Measurements from ENCODE around the gene STBD1. TPM values are rescaled to one million over a fixed set of nuclear protein-coding genes. Genes with fewer than 3 reads are reported as not detected.

Gene STBD1
- total and polyA plus RNA-seq, 7 donors, result 11.7 to 59.7 (median 44.9) TPM

DNA sequence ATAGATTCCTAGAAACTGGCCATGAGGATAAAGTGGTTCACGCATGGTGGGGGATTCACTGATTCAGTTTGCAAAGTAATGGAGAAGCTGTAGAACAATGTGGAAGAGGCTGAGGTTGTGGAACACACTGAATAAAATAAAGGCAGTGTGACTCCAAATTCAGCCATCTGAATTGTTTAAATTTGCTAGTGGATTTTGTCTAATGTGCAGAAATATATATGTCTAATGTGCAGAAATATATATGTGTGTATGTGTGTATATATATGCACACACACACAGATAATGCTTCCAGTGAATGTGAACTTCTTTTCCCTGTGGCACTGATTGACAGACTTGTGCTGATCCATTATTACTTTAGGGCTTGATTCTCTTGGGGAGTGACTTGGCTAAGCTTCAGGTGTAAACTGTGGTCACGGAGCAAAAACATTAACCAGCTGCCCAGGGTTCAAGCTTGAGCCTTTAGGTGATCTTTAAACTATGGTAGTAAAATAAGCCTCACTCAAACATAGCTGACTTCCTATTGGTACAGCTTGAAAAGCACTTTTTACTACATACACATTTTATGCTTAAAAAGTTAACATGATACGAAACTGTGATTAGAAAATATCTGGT, 3.5 kb downstream of the STBD1 start:
- 55 to 73% (median 59%) methylated on average over 3 of the region's 3 CpGs for WGBS, 3 donors
- ATAC-seq (no peak), DNase-seq (no peak)
- no peaks in the 10 kb centered on the region for H3K9me3 ChIP-seq
- peak overlapping the region; percentile 97 for H3K4me3 ChIP-seq
- intact Hi-C loops (cut with DNase I), result loop anchor here (5.0 to 10.0 kb wide), 5 partner anchors 98 to 315 kb away; partner anchors contain the start of genes CCDC158 (in 1 of the 2), SCARB2 (in 1 of the 2) and SDAD1 (in 1 of the 2)
- H3K27me3 ChIP-seq (ENCODE audit: insufficient read depth in 3 of 3, low read length in 2 of 3), result no peaks in the 10 kb centered on the region
- peaks cover 52% of the 10 kb centered on the region for H3K4me1 ChIP-seq
- peaks cover 0 to 27% of the 10 kb centered on the region in 2 donors for H3K36me3 ChIP-seq (ENCODE audit: insufficient read depth in 1 of 2, low read depth in 1 of 2)
- TF ChIP-seq, protein P1, sequence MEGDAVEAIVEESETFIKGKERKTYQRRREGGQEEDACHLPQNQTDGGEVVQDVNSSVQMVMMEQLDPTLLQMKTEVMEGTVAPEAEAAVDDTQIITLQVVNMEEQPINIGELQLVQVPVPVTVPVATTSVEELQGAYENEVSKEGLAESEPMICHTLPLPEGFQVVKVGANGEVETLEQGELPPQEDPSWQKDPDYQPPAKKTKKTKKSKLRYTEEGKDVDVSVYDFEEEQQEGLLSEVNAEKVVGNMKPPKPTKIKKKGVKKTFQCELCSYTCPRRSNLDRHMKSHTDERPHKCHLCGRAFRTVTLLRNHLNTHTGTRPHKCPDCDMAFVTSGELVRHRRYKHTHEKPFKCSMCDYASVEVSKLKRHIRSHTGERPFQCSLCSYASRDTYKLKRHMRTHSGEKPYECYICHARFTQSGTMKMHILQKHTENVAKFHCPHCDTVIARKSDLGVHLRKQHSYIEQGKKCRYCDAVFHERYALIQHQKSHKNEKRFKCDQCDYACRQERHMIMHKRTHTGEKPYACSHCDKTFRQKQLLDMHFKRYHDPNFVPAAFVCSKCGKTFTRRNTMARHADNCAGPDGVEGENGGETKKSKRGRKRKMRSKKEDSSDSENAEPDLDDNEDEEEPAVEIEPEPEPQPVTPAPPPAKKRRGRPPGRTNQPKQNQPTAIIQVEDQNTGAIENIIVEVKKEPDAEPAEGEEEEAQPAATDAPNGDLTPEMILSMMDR (IDR thresholded peaks at IDR 0.05), result no peak
- H3K27ac ChIP-seq, result peak overlapping the region; percentile 73

- DNase-seq, result no peak
- intact Hi-C loops (cut with DNase I), result loop anchor here in 1 of 2 donors (10.0 kb wide), 1 partner anchor 114 kb away; the partner anchor contains the start of gene CCDC158
- no peak for ATAC-seq
- Histone ChIP-seq H3K9me3 (no peaks in the 10 kb centered on the region), H3K27me3 (ENCODE audit: insufficient read depth in 3 of 3, low read length in 2 of 3) (no peaks in the 10 kb centered on the region), H3K4me3 (peak overlapping the region; percentile 97), H3K36me3 (ENCODE audit: insufficient read depth in 1 of 2, low read depth in 1 of 2) (peaks cover 0 to 27% of the 10 kb centered on the region in 2 donors), H3K4me1 (peaks cover 47% of the 10 kb centered on the region), H3K27ac (peak overlapping the region; percentile 73)
- WGBS, 3 donors, result 58 to 63% (median 62%) methylated on average over 4 of the region's 4 CpGs
- TF ChIP-seq, protein P1 (IDR thresholded peaks at IDR 0.05), result no peak
These were observed 4.2 kb downstream of the STBD1 start for GRCh38 chr4:76310683-76311082.

GRCh38 chr4:76311896-76312331, 5.4 kb downstream of the STBD1 start:
- Histone ChIP-seq H3K4me1 (peaks cover 47% of the 10 kb centered on the region), H3K9me3 (peaks cover under 1% of the 10 kb centered on the region), H3K36me3 (ENCODE audit: insufficient read depth in 1 of 2, low read depth in 1 of 2) (peaks cover 0 to 27% of the 10 kb centered on the region in 2 donors), H3K4me3 (peak overlapping the region; percentile 97), H3K27me3 (ENCODE audit: insufficient read depth in 3 of 3, low read length in 2 of 3) (no peaks in the 10 kb centered on the region), H3K27ac (peak overlapping the region; percentile 73)
- DNase-seq (peak in 1 of 2 donors; percentile 70), ATAC-seq (peak; percentile 60 to 79 (median 73))
- TF ChIP-seq, protein P1 (IDR thresholded peaks at IDR 0.05), result no peak
- WGBS, 3 donors, result 18 to 37% (median 21%) methylated on average over 1 of the region's 1 CpG
- intact Hi-C loops (cut with DNase I), result loop anchor here in 1 of 2 donors (10.0 kb wide), 1 partner anchor 113 kb away; the partner anchor contains the start of gene CCDC158

DNA sequence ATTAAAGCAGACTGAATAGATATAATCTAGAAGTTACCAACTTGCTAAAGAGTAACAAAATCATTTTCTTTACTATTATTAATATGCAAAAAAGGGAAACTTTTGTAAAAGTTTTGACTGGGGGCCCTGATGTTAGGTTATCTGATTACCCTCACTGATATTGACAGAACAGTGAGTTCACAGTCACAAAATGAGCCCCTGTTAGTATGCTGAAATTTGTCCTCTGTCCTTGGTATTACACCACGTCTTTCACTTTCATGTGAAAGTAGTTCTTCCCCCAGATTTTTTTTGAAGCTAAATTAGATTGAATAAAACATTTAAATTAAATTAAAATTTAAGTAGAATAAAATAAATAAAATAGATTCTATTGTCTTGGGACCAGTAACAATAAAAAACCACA, 5.9 kb downstream of the STBD1 start:
- DNase-seq, result no peak
- intact Hi-C loops (cut with DNase I), result loop anchor here in 1 of 2 donors (10.0 kb wide), 1 partner anchor 112 kb away; the partner anchor contains the start of gene CCDC158
- Histone ChIP-seq H3K4me1 (peaks cover 47% of the 10 kb centered on the region), H3K27me3 (ENCODE audit: insufficient read depth in 3 of 3, low read length in 2 of 3) (no peaks in the 10 kb centered on the region), H3K4me3 (no peak overlapping the region), H3K36me3 (ENCODE audit: insufficient read depth in 1 of 2, low read depth in 1 of 2) (peaks cover 0 to 27% of the 10 kb centered on the region in 2 donors), H3K27ac (peak overlapping the region; percentile 73), H3K9me3 (peaks cover 3% of the 10 kb centered on the region)
- TF ChIP-seq, protein P1 (IDR thresholded peaks at IDR 0.05), result no peak
- WGBS, 3 donors, result 21 to 59% (median 54%) methylated on average over 1 of the region's 1 CpG
- no peak for ATAC-seq
